ENCODE results near the gene STYXL1. TPM values are rescaled to one million over a fixed set of nuclear protein-coding genes. Genes with fewer than 3 reads are reported as not detected.

STYXL1 gene
- total RNA-seq, 1 experiment from 2014 or later = 21.3 TPM

GRCh38 chr7:75994388-75995051 lies 53.3 kb downstream of the STYXL1 start, which contains the start of gene TMEM120A:
TSS of gene TMEM120A (minus strand) at chr7:75994595. CDS start at chr7:75994570, 25 bp downstream.
- ChIA-PET CTCF (interaction anchor here (1.0 to 3.3 kb wide), 4 partner anchors 22 to 268 kb away, joined by 3 to 17 read pairs (median 4); no protein-coding TSS in a partner anchor), POLR2A (interaction anchor here (0.8 kb wide), 2 partner anchors 53 to 122 kb away, joined by 3 to 4 read pairs; partner anchors contain the start of genes MDH2 and STYXL1)
- Mint-ChIP-seq H3K27me3 (ENCODE audit: low read depth) (no peaks in the 10 kb centered on the region), H3K4me1 (peaks cover 22% of the 10 kb centered on the region), H3K36me3 (peaks cover 2% of the 10 kb centered on the region; the same call in 1 of the 2 replicates), H3K4me3 (peak within 1 kb of the TSS; percentile 73), H3K27ac (no peak within 1 kb of the TSS; the same call in 1 of the 2 replicates), H3K9me3 (no peaks in the 10 kb centered on the region)
- peak; percentile 97 for DNase-seq (ENCODE audit: low spot score)
- ATAC-seq = peak; percentile 89
- TF ChIP-seq USF2 (CRISPR knock-in tag; IDR thresholded peaks at IDR 0.05) (peak; percentile 71), PRRX2 (CRISPR knock-in tag; IDR thresholded peaks at IDR 0.05) (no peak), GTF2I (CRISPR knock-in tag; conservative IDR thresholded peaks at IDR 0.05) (0 out of 2 replicates have a peak, but pooled peaks have one; percentile 59), ZNF317 (CRISPR knock-in tag; IDR thresholded peaks at IDR 0.05; ENCODE audit: borderline replicate concordance, low read depth) (no peak), ATF1 (CRISPR knock-in tag; IDR thresholded peaks at IDR 0.05) (no peak), NFE2L1 (CRISPR knock-in tag; IDR thresholded peaks at IDR 0.05) (0 out of 2 replicates have a peak, but pooled peaks have one; percentile 16), ZNF416 (CRISPR knock-in tag; IDR thresholded peaks at IDR 0.05) (0 out of 2 replicates have a peak, but pooled peaks have one; percentile 44), TEAD4 (CRISPR knock-in tag; IDR thresholded peaks at IDR 0.05) (no peak), ZNF121 (CRISPR knock-in tag; IDR thresholded peaks at IDR 0.05) (peak; percentile 66), NFYB (CRISPR knock-in tag; conservative IDR thresholded peaks at IDR 0.05; ENCODE audit: low read depth) (peak; percentile 91), MAX (CRISPR knock-in tag; IDR thresholded peaks at IDR 0.05) (peak; percentile 44; the same call in 1 of the 2 replicates), ETV6 (CRISPR knock-in tag; IDR thresholded peaks at IDR 0.05) (no peak; the same call in 1 of the 2 replicates), PRDM15 (CRISPR knock-in tag; IDR thresholded peaks at IDR 0.05) (peak; percentile 84), ZNF423 (CRISPR knock-in tag; IDR thresholded peaks at IDR 0.05) (no peak), MXD4 (CRISPR knock-in tag; IDR thresholded peaks at IDR 0.05; ENCODE audit: borderline replicate concordance) (no peak), KAT7 (CRISPR knock-in tag; IDR thresholded peaks at IDR 0.05; ENCODE audit: borderline replicate concordance) (0 out of 2 replicates have a peak, but pooled peaks have one; percentile 72), ATF2 (CRISPR knock-in tag; IDR thresholded peaks at IDR 0.05; ENCODE audit: borderline replicate concordance, low read depth) (no peak), CDX4 (CRISPR knock-in tag; IDR thresholded peaks at IDR 0.05; ENCODE audit: borderline replicate concordance) (no peak), TCF7 (CRISPR knock-in tag; IDR thresholded peaks at IDR 0.05; ENCODE audit: low read depth) (no peak), SP1 (CRISPR knock-in tag; conservative IDR thresholded peaks at IDR 0.05) (peak; percentile 99), GABPB1 (CRISPR knock-in tag; IDR thresholded peaks at IDR 0.05) (peak; percentile 71), FOXP4 (CRISPR knock-in tag; IDR thresholded peaks at IDR 0.05) (0 out of 2 replicates have a peak, but pooled peaks have one; percentile 47), MYBL2 (CRISPR knock-in tag; IDR thresholded peaks at IDR 0.05) (0 out of 2 replicates have a peak, but pooled peaks have one; percentile 67)
- TF ChIP-seq, protein P1, sequence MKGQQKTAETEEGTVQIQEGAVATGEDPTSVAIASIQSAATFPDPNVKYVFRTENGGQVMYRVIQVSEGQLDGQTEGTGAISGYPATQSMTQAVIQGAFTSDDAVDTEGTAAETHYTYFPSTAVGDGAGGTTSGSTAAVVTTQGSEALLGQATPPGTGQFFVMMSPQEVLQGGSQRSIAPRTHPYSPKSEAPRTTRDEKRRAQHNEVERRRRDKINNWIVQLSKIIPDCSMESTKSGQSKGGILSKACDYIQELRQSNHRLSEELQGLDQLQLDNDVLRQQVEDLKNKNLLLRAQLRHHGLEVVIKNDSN (CRISPR knock-in tag; IDR thresholded peaks at IDR 0.05) = peak; percentile 67
- TF ChIP-seq, protein P2, sequence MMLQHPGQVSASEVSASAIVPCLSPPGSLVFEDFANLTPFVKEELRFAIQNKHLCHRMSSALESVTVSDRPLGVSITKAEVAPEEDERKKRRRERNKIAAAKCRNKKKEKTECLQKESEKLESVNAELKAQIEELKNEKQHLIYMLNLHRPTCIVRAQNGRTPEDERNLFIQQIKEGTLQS (CRISPR knock-in tag; conservative IDR thresholded peaks at IDR 0.05) = no peak
- TF ChIP-seq, protein P3, sequence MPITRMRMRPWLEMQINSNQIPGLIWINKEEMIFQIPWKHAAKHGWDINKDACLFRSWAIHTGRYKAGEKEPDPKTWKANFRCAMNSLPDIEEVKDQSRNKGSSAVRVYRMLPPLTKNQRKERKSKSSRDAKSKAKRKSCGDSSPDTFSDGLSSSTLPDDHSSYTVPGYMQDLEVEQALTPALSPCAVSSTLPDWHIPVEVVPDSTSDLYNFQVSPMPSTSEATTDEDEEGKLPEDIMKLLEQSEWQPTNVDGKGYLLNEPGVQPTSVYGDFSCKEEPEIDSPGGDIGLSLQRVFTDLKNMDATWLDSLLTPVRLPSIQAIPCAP (CRISPR knock-in tag; IDR thresholded peaks at IDR 0.05) = 0 out of 2 replicates have a peak, but pooled peaks have one; percentile 11

Measured in WTC11 (cell line).